Central memory CD8-positive, alpha-beta T cell (primary cell): ENCODE results near the gene ADARB2.

Experiments used
- ATAC-seq: fragments of 150-1000 bp; cut with Tn5 transposase; replicated peaks from 2 replicates; pipeline ENCODE4 v1.10.0; 2022; ENCODE audit warnings: mild to moderate bottlenecking, moderate FRiP score, moderate number of reproducible peaks; ENCODE audit not compliant: poor library complexity, severe bottlenecking; ENCODE audit errors: extremely low read depth
- DNase-seq, 2 donors: peaks; one replicate each; pipeline ENCODE4 v3.0.0; 2021; ENCODE audit warnings: low spot score in 2 of 2
- H3K27ac Mint-ChIP-seq: one replicate; pipeline ENCODE4 v1.8.0; 2022; ENCODE audit warnings: low read depth, mild to moderate bottlenecking, moderate library complexity, mixed read lengths
- H3K27me3 Mint-ChIP-seq: one replicate; pipeline ENCODE4 v1.8.0; 2022; ENCODE audit warnings: mixed read lengths
- H3K36me3 Mint-ChIP-seq: one replicate; pipeline ENCODE4 v1.8.0; 2022; ENCODE audit warnings: mild to moderate bottlenecking, moderate library complexity, mixed read lengths; ENCODE audit not compliant: insufficient read depth
- H3K4me1 Mint-ChIP-seq: one replicate; pipeline ENCODE4 v1.8.0; 2022; ENCODE audit warnings: mixed read lengths
- H3K4me3 Mint-ChIP-seq: one replicate; pipeline ENCODE4 v1.8.0; 2022; ENCODE audit warnings: mild to moderate bottlenecking, moderate library complexity, mixed read lengths
- H3K9me3 Mint-ChIP-seq: one replicate; pipeline ENCODE4 v1.8.0; 2022; ENCODE audit warnings: mixed read lengths

The ADARB2 gene

DNA sequence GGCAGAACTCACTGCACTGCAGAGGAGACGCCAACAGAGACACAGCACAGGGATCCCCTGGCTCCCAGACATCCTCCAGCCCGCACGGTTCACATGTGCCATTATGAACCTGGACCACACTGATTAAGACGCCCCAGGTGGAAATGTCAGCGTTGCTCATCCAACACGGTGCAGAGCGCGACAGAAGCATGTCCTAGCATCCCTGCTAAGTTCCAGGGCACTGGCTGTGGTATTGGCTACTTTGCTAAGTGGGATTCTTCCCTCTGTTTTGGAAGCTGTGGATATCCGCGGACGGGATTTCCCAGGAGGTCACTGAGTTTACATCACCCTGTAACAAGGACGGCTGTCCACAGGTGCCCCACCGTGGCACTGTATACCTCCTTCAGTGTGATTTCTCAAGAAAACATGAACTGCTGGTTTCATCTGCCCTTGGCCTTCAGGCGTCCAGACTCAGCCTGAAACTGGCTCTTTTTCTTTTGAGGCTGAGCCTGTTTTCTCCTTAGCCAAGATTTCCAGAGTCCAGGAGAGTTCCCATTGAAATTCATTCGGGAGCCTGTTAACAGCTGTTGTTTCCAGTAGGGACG, 357.1 kb downstream of the ADARB2 start:
- DNase-seq (no peak), ATAC-seq (no peak)
- H3K4me3 Mint-ChIP-seq, result no peak overlapping the region
- no peaks in the 10 kb centered on the region for H3K4me1 Mint-ChIP-seq
- H3K27ac Mint-ChIP-seq, result no peak overlapping the region
- H3K27me3 Mint-ChIP-seq, result peaks cover 78% of the 10 kb centered on the region
- no peaks in the 10 kb centered on the region for H3K9me3 Mint-ChIP-seq
- H3K36me3 Mint-ChIP-seq, result no peaks in the 10 kb centered on the region

DNA sequence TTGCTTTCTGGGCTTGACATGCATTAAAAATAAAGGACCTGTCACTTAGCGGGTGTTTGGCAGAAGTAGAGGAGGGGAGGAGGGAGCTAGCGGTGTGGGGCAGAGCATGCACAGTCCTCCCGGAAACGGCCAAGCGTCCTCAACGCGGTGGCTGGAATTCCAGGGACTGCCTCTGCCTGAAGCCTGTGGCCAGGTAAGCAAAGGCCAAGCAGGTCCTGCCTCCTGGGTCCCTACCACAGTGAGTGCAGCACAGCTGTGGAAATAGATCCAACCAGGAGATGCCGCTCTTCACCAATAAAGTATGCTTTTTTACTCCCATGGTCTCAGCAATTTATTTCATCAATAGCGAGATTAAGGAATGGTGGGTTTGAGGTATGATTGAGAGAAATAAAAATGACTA, 357.7 kb downstream of the ADARB2 start:
- Mint-ChIP-seq H3K4me1 (no peaks in the 10 kb centered on the region), H3K36me3 (no peaks in the 10 kb centered on the region), H3K4me3 (no peak overlapping the region), H3K27ac (no peak overlapping the region), H3K9me3 (no peaks in the 10 kb centered on the region), H3K27me3 (peaks cover 73% of the 10 kb centered on the region)
- no peak for ATAC-seq
- no peak for DNase-seq

DNA sequence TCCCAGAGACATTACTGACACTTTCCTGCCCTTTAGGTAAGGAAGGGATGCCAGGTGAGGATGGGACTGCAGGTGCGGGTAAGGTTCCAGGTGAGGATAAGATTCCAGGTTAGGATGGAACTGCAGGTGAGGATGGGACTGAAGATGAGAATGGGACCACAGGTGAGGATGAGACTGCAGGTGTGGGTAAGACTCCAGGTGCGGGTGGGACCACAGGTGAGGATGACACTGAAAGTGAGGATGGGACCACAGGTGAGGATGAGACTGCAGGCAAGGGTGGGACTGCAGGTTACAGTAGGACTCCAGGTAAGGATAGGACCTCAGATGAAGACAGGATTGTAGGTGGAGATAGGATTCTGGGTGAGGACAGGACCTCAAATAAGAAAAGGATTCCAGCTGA, 358.9 kb downstream of the ADARB2 start:
- Mint-ChIP-seq H3K36me3 (no peaks in the 10 kb centered on the region), H3K27me3 (peaks cover 62% of the 10 kb centered on the region), H3K4me1 (no peaks in the 10 kb centered on the region), H3K27ac (no peak overlapping the region), H3K9me3 (no peaks in the 10 kb centered on the region), H3K4me3 (no peak overlapping the region)
- ATAC-seq (no peak), DNase-seq (no peak)

DNA sequence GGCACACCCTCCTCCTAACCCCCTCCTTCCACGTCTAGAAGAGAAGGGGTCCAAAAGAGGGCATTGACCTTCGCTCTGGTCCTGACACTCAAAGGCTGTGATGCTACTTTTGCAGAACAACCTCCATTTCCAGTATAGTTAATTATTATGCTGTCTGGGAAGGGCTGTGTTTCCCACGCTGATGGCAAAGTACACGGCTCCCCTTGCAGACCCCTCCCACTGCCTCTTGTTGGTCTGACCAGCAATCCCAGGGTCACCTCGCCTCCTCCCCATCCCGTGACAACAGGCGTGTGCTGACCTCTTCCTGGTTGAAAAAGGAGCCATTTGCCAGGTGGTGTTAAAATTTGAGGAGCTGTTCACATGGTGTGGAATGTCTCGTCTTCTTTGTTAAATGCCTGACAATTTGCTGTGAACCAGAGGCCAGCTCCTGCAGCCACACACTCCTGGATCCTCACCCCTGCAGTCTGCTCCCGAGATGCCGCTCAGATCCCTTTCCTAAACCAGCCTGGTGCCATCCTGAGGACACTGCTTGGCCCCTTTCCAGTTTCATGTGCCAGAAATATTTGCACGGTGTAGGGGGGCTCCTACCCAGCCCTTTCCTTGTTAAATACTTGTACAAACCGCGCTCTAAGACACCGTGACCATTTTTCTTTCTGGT, 359.5 kb downstream of the ADARB2 start:
- H3K9me3 Mint-ChIP-seq, result no peaks in the 10 kb centered on the region
- no peaks in the 10 kb centered on the region for H3K36me3 Mint-ChIP-seq
- peaks cover 56% of the 10 kb centered on the region for H3K27me3 Mint-ChIP-seq
- no peak overlapping the region for H3K4me3 Mint-ChIP-seq
- peak overlapping the region; percentile 38 for H3K27ac Mint-ChIP-seq
- H3K4me1 Mint-ChIP-seq, result no peaks in the 10 kb centered on the region
- ATAC-seq, result no peak
- no peak for DNase-seq

DNA sequence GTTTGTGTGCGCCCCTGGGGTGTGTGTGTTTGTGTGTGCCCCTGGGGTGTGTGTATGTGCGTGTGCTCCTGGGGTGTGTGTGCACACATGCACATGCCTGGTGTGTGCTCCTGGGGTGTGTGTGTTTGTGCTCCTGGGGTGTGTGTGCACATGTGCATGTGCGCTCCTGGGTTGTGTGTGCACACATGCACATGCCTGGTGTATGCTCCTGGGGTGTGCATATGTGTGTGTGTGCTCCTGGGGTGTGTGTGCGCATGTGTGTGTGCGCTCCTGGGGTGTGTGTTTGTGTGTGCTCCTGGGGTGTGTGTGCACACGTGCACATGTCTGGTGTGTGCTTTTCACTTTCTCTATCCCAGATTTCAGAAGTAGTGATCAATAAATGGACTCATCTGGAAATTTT, 360.1 kb downstream of the ADARB2 start:
- no peak for DNase-seq
- ATAC-seq, result no peak
- Mint-ChIP-seq H3K36me3 (no peaks in the 10 kb centered on the region), H3K9me3 (no peaks in the 10 kb centered on the region), H3K4me3 (no peak overlapping the region), H3K4me1 (no peaks in the 10 kb centered on the region), H3K27me3 (peaks cover 49% of the 10 kb centered on the region), H3K27ac (no peak overlapping the region)

DNA sequence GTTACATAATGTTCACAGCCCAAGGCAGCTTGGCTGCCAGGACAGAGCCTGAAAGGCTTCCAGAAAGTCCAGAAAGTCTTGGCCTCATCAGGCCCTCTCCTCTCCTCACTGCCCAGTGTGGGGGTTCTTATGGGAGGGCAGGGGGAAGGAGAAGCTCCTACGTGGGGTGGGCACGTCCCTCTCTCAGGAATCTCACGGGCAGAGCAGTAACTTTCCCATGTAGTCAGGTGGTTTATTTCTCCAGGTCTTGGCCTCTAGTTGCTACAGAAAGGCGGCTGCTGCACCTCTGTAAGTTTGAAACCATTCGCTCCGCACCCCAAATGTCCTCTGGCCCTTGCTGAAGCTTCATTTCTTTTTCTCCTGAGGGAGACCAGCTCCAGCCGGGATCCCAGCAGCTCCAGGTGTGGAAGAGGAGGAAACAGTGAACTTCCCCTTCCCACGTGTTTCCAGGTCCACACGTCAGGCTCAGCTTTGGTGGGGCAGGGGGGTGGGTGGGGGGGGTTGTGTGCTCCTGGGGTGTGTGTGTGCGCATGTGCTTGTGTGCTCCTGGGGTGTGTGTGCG, 360.9 kb downstream of the ADARB2 start:
- ATAC-seq (no peak), DNase-seq (peak in 1 of 2 donors; percentile 5)
- H3K4me3 Mint-ChIP-seq, result no peak overlapping the region
- no peak overlapping the region for H3K27ac Mint-ChIP-seq
- H3K4me1 Mint-ChIP-seq, result no peaks in the 10 kb centered on the region
- peaks cover 42% of the 10 kb centered on the region for H3K27me3 Mint-ChIP-seq
- no peaks in the 10 kb centered on the region for H3K36me3 Mint-ChIP-seq
- no peaks in the 10 kb centered on the region for H3K9me3 Mint-ChIP-seq

DNA sequence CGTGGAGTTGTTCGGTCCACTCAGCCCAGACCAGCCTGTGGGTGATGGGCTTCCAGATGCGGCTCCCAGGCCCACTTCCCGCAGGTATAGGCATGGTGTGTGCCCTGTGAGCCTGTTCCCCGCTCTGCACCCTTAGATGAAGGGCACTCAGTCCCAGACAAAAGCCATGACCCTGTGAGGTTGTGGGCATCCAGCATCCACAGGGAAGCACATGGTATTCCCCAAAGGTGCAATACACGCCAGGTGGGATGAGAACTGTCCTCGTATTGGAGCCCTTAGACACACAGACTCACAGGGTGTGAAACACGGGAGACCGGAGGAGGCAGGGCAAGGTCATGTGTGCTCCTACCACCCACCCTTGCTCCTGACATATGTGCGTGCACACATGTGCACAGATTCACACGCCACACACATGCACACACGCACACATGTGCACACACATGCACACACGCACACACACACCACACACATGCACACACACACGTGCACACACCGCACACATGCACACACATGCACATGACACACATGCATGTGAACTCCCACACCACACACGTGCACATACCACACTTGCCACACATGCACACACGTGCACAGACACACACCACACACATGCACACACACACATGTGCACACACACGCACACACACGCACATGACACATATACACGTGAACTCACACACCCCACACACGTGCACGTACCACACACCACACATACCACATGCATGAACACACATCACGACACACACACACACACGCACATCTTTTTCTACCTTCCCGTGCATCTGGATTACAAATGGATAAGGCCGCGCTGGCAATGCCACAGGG, 361.8 kb downstream of the ADARB2 start:
- H3K36me3 Mint-ChIP-seq, result no peaks in the 10 kb centered on the region
- no peaks in the 10 kb centered on the region for H3K4me1 Mint-ChIP-seq
- no peaks in the 10 kb centered on the region for H3K9me3 Mint-ChIP-seq
- peaks cover 38% of the 10 kb centered on the region for H3K27me3 Mint-ChIP-seq
- H3K4me3 Mint-ChIP-seq, result no peak overlapping the region
- ATAC-seq (no peak), DNase-seq (no peak)
- H3K27ac Mint-ChIP-seq, result no peak overlapping the region

DNA sequence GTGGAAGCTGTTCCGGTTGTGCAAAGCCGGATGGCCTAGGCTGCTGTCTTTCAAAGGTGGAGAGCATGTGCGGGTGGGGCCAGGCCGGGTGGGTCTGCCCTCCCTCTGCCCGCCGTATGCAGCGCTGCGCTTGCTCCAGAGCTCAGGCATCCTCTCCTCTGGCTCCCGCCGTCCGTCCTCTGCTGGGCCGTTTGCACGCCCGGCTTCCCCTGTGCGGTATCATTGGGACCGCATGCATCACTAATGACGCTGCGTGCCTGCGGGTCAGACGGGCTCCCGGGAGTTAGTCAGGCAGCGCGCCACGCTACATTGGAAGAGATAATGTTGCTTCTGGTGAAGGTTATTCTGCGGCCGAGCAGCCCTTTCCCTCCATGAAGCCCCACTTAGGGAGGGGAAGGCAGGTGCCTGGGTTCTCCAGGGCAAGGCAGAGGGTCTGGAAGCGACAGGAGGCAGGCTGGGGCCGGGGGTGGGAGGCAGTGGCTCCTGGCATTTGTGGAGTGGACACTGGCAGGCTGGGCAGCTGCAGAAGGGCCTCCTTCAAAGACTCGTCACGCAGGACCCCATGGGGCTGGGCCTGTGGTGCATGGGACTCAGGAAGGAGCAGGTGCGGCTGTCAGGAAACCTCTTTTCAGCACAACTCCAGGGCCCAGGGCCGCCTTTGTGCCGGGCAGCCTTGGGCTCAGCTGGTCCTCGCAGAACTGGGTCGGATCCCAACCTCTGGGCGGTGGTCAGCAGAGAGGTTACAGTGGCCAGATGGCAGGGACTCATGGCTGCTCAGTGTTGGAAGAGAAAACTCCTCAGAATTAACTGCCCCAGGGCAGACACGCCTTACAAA, 362.6 kb downstream of the ADARB2 start:
- Mint-ChIP-seq H3K9me3 (no peaks in the 10 kb centered on the region), H3K36me3 (no peaks in the 10 kb centered on the region), H3K4me1 (no peaks in the 10 kb centered on the region), H3K27ac (no peak overlapping the region), H3K27me3 (peaks cover 41% of the 10 kb centered on the region), H3K4me3 (no peak overlapping the region)
- no peak for DNase-seq
- no peak for ATAC-seq

DNA sequence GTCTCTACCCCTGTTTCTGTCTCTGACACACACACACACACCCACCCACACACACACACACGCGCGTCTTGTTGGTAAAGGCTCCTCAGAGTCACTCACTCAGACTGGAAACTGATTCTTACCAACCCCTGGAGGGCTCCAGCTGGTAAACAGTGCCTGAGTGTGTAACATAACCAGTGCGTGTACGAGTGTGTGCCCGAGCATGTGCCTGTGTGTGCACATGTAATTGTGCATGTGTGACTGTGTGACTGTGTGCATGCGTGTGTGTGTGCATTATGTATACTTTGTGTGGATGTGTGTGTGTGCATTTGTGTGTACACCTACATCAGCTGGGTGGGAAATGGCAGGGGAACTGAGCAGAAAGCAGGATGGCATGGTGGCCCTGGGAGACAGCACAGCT, 364.0 kb downstream of the ADARB2 start:
- Mint-ChIP-seq H3K4me3 (no peak overlapping the region), H3K27ac (no peak overlapping the region), H3K36me3 (no peaks in the 10 kb centered on the region), H3K27me3 (peaks cover 41% of the 10 kb centered on the region), H3K9me3 (no peaks in the 10 kb centered on the region), H3K4me1 (no peaks in the 10 kb centered on the region)
- ATAC-seq, result no peak
- no peak for DNase-seq

DNA sequence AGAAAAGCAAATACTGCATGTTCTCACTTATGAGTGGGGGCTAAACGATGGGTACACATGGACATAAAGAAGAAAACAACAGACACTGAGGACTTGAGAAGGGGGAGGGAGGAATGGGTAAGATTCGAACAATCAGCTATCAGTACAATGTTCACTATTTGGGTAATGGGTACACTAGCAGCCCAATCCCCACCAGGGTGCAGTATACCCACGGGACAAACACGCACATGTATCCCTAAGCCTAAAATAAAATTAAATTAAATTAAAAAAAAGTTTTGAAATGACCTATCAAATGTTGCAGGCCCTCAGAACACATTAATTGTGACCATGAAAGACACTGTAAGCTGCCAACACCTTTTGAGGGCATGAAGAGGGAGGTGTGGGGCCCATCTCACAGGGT, 365.1 kb downstream of the ADARB2 start:
- ATAC-seq (no peak), DNase-seq (no peak)
- no peaks in the 10 kb centered on the region for H3K9me3 Mint-ChIP-seq
- H3K36me3 Mint-ChIP-seq, result no peaks in the 10 kb centered on the region
- peaks cover 39% of the 10 kb centered on the region for H3K27me3 Mint-ChIP-seq
- no peak overlapping the region for H3K27ac Mint-ChIP-seq
- H3K4me3 Mint-ChIP-seq, result no peak overlapping the region
- H3K4me1 Mint-ChIP-seq, result no peaks in the 10 kb centered on the region

DNA sequence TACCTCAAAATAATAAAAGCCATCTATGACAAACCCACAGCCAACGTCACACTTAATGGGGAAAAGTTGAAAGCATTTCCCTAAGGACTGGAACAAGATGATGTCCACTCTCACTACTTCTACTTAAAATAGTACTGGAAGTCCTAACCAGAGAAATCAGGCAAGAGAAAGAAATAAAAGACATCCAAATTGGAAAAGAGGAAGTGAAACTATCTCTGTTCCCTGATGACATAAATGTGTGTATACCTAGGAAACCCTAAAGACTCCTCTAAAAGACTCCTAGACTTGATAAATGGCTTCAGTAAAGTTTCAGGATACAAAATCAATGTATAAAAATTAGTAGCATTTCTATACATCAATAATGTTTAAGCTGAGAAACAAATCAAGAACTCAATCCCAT, 367.0 kb downstream of the ADARB2 start:
- no peaks in the 10 kb centered on the region for H3K4me1 Mint-ChIP-seq
- H3K27me3 Mint-ChIP-seq, result peaks cover 47% of the 10 kb centered on the region
- ATAC-seq (no peak), DNase-seq (no peak)
- H3K27ac Mint-ChIP-seq, result no peak overlapping the region
- H3K4me3 Mint-ChIP-seq, result no peak overlapping the region
- no peaks in the 10 kb centered on the region for H3K9me3 Mint-ChIP-seq
- no peaks in the 10 kb centered on the region for H3K36me3 Mint-ChIP-seq

DNA sequence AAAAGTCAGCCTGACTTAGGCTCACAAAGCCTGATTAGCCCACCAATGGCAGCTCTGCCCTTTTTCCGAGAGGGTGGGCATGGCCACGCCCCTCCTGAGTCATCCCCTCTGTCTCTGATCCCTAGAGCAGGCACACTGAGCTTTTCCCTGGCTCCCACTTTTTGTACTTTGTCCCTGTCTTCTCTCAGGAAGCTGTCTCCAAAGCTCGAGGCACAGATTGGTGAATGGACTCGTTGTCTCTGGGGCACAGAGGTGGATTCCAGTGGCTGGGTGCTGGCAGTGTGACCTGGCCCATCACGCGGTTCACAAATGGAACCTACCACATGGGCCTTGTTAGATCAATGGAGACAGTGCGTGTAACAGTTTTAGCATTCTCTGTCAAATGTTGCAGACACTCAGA, 367.7 kb downstream of the ADARB2 start:
- Mint-ChIP-seq H3K27ac (no peak overlapping the region), H3K4me1 (no peaks in the 10 kb centered on the region)

More for the DNA sequence above, 367.7 kb downstream of the ADARB2 start:
- H3K36me3 Mint-ChIP-seq, result no peaks in the 10 kb centered on the region
- no peaks in the 10 kb centered on the region for H3K9me3 Mint-ChIP-seq
- DNase-seq, result no peak
- H3K4me3 Mint-ChIP-seq, result no peak overlapping the region
- H3K27me3 Mint-ChIP-seq, result peaks cover 52% of the 10 kb centered on the region
- ATAC-seq, result no peak
